ENCODE data around the gene EYA3. TPM values are rescaled to one million over a fixed set of nuclear protein-coding genes. Genes with fewer than 3 reads are reported as not detected.
A peak's percentile ranks its signal among the peaks of the same experiment; 100 is the strongest.

EYA3 gene
- total RNA-seq, 1 experiment from 2014 or later: 5.2 TPM

GRCh38 chr1:27973771-27974416, 114.5 kb downstream of the EYA3 start:
- DNase-seq (ENCODE audit: extremely low read depth, low read depth): no peak

GRCh38 chr1:27972141-27972540, 116.3 kb downstream of the EYA3 start:
- no peak for DNase-seq (ENCODE audit: extremely low read depth, low read depth)

- DNase-seq (ENCODE audit: extremely low read depth, low read depth): no peak
Measured at GRCh38 chr1:27971674-27972073, 116.7 kb downstream of the EYA3 start.

GRCh38 chr1:27970401-27970800, 118.0 kb downstream of the EYA3 start:
- no peak for DNase-seq (ENCODE audit: extremely low read depth, low read depth)

- DNase-seq (ENCODE audit: extremely low read depth, low read depth): peak; percentile 17
Measured at GRCh38 chr1:27968692-27969091, 119.7 kb downstream of the EYA3 start.

- no peak for DNase-seq (ENCODE audit: extremely low read depth, low read depth)
Measured at GRCh38 chr1:27967884-27968466, 120.4 kb downstream of the EYA3 start.

GRCh38 chr1:27967106-27967883, 121.1 kb downstream of the EYA3 start:
- DNase-seq (ENCODE audit: extremely low read depth, low read depth): no peak

- DNase-seq (ENCODE audit: extremely low read depth, low read depth): no peak
Measured at GRCh38 chr1:27966402-27967105, 121.9 kb downstream of the EYA3 start.

- DNase-seq (ENCODE audit: extremely low read depth, low read depth): no peak
Measured at GRCh38 chr1:27963393-27963792, 125.0 kb downstream of the EYA3 start.

- no peak for DNase-seq (ENCODE audit: extremely low read depth, low read depth)
Measured at GRCh38 chr1:27961646-27962221, 126.7 kb downstream of the EYA3 start.

GRCh38 chr1:27960762-27961645, 127.4 kb downstream of the EYA3 start:
- no peak for DNase-seq (ENCODE audit: extremely low read depth, low read depth)

- DNase-seq (ENCODE audit: extremely low read depth, low read depth): peak; percentile 27
Measured at GRCh38 chr1:27959792-27960603, 128.4 kb downstream of the EYA3 start, which contains the start of gene XKR8. TSS of gene XKR8 (plus strand) at chr1:27959973. CDS start at chr1:27960070, 97 bp downstream.

GRCh38 chr1:27958513-27958912, 129.9 kb downstream of the EYA3 start:
- DNase-seq (ENCODE audit: extremely low read depth, low read depth): no peak

GRCh38 chr1:27957655-27958054, 130.8 kb downstream of the EYA3 start:
- DNase-seq (ENCODE audit: extremely low read depth, low read depth): no peak

GRCh38 chr1:27956761-27957160, 131.6 kb downstream of the EYA3 start:
- no peak for DNase-seq (ENCODE audit: extremely low read depth, low read depth)

GRCh38 chr1:27955076-27955475, 133.3 kb downstream of the EYA3 start:
- no peak for DNase-seq (ENCODE audit: extremely low read depth, low read depth)

- no peak for DNase-seq (ENCODE audit: extremely low read depth, low read depth)
Measured at GRCh38 chr1:27954186-27954585, 134.2 kb downstream of the EYA3 start.

- no peak for DNase-seq (ENCODE audit: extremely low read depth, low read depth)
Measured at GRCh38 chr1:27952147-27952546, 136.3 kb downstream of the EYA3 start.

- no peak for DNase-seq (ENCODE audit: extremely low read depth, low read depth)
Measured at GRCh38 chr1:27951396-27951795, 137.0 kb downstream of the EYA3 start.

Measured in NCI-H460 (cell line).